ENCODE data around the gene BEND6.

DNA sequence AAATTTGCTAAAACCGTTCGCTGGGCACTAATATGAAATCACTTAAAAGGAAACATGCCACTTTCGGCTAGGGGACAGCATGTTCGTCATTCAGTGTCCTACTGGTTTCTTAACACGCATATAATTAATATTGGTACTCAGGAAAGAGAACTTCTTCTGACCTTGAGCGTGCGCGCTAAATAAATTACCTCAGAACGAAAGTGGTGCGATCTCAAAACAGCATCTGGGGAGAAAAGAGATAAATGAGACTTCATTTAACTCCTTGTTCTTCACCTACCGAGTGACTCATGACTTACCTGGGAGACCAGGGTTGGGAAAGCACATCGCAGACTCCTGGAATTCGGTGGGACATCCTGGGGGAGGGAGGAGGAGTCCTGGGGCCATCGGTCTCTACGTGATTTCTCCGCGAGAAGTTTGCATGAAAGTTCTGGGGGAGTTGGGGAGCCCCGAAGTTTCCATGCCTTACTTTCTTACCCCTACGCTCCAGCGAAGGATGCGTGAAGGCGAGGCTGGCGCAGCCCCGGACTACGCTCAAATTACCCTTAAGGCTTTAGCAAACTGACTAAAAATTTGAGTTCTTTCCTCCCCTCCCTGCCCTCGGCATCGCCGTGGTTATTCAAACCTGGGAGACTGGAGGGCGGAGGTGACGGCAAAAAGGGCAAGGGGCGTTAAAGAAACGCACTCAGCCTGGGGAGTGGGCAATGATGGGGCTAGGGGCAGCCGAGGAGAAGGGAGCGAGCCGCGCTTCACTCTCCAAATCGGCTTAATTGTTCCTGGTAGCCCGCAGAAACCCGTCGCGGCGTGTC, 1.1 kb upstream of the BEND6 start:
- TF ChIP-seq, protein P1, sequence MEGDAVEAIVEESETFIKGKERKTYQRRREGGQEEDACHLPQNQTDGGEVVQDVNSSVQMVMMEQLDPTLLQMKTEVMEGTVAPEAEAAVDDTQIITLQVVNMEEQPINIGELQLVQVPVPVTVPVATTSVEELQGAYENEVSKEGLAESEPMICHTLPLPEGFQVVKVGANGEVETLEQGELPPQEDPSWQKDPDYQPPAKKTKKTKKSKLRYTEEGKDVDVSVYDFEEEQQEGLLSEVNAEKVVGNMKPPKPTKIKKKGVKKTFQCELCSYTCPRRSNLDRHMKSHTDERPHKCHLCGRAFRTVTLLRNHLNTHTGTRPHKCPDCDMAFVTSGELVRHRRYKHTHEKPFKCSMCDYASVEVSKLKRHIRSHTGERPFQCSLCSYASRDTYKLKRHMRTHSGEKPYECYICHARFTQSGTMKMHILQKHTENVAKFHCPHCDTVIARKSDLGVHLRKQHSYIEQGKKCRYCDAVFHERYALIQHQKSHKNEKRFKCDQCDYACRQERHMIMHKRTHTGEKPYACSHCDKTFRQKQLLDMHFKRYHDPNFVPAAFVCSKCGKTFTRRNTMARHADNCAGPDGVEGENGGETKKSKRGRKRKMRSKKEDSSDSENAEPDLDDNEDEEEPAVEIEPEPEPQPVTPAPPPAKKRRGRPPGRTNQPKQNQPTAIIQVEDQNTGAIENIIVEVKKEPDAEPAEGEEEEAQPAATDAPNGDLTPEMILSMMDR (IDR thresholded peaks at IDR 0.05) = no peak
- TF ChIP-seq POLR2A (IDR thresholded peaks at IDR 0.05) = no peak
- TF ChIP-seq POLR2AphosphoS5 (IDR thresholded peaks at IDR 0.05) = no peak
